ENCODE data around the gene KAZALD1. TPM values are rescaled to one million over a fixed set of nuclear protein-coding genes. Genes with fewer than 3 reads are reported as not detected.

The KAZALD1 gene
- total RNA-seq, 1 experiment from 2014 or later = 16.0 TPM

DNA sequence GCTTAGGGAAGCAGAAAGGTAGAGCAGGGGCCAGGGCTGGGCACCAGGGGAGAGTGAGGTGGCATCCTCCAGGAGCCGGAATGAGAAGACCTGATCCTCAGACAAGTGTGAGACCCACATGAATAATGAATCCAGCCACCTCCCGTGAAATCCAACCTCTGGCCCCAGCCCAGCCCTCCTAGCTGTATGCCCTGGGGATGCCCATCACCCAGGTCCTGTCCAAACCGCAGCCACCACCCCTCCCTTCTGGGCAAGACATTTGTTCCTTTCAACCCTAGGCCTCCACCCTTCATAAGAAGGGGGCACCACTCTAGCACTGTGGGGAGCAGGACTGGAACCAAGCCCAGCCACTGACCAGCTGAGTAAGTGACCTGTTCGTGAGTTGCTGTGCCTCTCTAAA lies 40.5 kb upstream of the KAZALD1 start:
- TF ChIP-seq POLR2A (IDR thresholded peaks at IDR 0.05; ENCODE audit: borderline replicate concordance, extremely low read depth, insufficient read depth, insufficient read length) = no peak
- no peak for TF ChIP-seq EZH2phosphoT487 (IDR thresholded peaks at IDR 0.05; ENCODE audit: borderline replicate concordance)
- no peak for TF ChIP-seq EGR1 (IDR thresholded peaks at IDR 0.05; ENCODE audit: low read depth)
- TF ChIP-seq, protein P1, sequence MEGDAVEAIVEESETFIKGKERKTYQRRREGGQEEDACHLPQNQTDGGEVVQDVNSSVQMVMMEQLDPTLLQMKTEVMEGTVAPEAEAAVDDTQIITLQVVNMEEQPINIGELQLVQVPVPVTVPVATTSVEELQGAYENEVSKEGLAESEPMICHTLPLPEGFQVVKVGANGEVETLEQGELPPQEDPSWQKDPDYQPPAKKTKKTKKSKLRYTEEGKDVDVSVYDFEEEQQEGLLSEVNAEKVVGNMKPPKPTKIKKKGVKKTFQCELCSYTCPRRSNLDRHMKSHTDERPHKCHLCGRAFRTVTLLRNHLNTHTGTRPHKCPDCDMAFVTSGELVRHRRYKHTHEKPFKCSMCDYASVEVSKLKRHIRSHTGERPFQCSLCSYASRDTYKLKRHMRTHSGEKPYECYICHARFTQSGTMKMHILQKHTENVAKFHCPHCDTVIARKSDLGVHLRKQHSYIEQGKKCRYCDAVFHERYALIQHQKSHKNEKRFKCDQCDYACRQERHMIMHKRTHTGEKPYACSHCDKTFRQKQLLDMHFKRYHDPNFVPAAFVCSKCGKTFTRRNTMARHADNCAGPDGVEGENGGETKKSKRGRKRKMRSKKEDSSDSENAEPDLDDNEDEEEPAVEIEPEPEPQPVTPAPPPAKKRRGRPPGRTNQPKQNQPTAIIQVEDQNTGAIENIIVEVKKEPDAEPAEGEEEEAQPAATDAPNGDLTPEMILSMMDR (IDR thresholded peaks at IDR 0.05 in 2 of 3, conservative IDR thresholded peaks at IDR 0.05 in 1 of 3; ENCODE audit: borderline replicate concordance in 1 of 3, insufficient read depth in 1 of 3, low read depth in 2 of 3, low read length in 2 of 3) = no peak
- no peak for TF ChIP-seq ZNF274 (IDR thresholded peaks at IDR 0.05; ENCODE audit: low read depth, low read length)
- TF ChIP-seq, protein P2, sequence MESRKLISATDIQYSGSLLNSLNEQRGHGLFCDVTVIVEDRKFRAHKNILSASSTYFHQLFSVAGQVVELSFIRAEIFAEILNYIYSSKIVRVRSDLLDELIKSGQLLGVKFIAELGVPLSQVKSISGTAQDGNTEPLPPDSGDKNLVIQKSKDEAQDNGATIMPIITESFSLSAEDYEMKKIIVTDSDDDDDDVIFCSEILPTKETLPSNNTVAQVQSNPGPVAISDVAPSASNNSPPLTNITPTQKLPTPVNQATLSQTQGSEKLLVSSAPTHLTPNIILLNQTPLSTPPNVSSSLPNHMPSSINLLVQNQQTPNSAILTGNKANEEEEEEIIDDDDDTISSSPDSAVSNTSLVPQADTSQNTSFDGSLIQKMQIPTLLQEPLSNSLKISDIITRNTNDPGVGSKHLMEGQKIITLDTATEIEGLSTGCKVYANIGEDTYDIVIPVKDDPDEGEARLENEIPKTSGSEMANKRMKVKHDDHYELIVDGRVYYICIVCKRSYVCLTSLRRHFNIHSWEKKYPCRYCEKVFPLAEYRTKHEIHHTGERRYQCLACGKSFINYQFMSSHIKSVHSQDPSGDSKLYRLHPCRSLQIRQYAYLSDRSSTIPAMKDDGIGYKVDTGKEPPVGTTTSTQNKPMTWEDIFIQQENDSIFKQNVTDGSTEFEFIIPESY (IDR thresholded peaks at IDR 0.05; ENCODE audit: extremely low read depth, insufficient replicate concordance, low read length) = no peak
- TF ChIP-seq, protein P3, sequence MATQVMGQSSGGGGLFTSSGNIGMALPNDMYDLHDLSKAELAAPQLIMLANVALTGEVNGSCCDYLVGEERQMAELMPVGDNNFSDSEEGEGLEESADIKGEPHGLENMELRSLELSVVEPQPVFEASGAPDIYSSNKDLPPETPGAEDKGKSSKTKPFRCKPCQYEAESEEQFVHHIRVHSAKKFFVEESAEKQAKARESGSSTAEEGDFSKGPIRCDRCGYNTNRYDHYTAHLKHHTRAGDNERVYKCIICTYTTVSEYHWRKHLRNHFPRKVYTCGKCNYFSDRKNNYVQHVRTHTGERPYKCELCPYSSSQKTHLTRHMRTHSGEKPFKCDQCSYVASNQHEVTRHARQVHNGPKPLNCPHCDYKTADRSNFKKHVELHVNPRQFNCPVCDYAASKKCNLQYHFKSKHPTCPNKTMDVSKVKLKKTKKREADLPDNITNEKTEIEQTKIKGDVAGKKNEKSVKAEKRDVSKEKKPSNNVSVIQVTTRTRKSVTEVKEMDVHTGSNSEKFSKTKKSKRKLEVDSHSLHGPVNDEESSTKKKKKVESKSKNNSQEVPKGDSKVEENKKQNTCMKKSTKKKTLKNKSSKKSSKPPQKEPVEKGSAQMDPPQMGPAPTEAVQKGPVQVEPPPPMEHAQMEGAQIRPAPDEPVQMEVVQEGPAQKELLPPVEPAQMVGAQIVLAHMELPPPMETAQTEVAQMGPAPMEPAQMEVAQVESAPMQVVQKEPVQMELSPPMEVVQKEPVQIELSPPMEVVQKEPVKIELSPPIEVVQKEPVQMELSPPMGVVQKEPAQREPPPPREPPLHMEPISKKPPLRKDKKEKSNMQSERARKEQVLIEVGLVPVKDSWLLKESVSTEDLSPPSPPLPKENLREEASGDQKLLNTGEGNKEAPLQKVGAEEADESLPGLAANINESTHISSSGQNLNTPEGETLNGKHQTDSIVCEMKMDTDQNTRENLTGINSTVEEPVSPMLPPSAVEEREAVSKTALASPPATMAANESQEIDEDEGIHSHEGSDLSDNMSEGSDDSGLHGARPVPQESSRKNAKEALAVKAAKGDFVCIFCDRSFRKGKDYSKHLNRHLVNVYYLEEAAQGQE (IDR thresholded peaks at IDR 0.05; ENCODE audit: low read depth) = no peak
- no peak for TF ChIP-seq EZH2 (IDR thresholded peaks at IDR 0.05)
- TF ChIP-seq RAD21 (IDR thresholded peaks at IDR 0.05; ENCODE audit: low read depth) = no peak
- TF ChIP-seq CEBPB (IDR thresholded peaks at IDR 0.05; ENCODE audit: low read depth) = no peak
- CTCF ChIA-PET = no interaction called here
- POLR2A ChIA-PET = no interaction called here
- Histone ChIP-seq H3K27me3 (ENCODE audit: insufficient read depth, low read length) (no peaks in the 10 kb centered on the region), H3K9me3 (ENCODE audit: control insufficient read depth in 1 of 2, insufficient read depth in 1 of 2, low read depth in 1 of 2, low read length in 2 of 2) (no peaks in the 10 kb centered on the region), H3K27ac (ENCODE audit: low read depth, low read length) (no peak overlapping the region), H3K4me3 (replicated peaks in 1 of 2; ENCODE audit: low read depth in 1 of 2, low read length in 2 of 2) (no peak overlapping the region), H3K9ac (ENCODE audit: low read length) (no peak overlapping the region), H3K4me2 (ENCODE audit: low read length) (no peak overlapping the region), H4K20me1 (ENCODE audit: insufficient read depth) (no peaks in the 10 kb centered on the region), H3K79me2 (ENCODE audit: insufficient read depth, low read length) (no peaks in the 10 kb centered on the region), H2AFZ (ENCODE audit: low read depth, low read length, poor library complexity, severe bottlenecking) (no peak overlapping the region), H3K9me2 (ENCODE audit: insufficient read depth) (no peaks in the 10 kb centered on the region), H3K36me3 (ENCODE audit: control insufficient read depth in 1 of 2, insufficient read depth in 2 of 2, low read length in 2 of 2) (no peaks in the 10 kb centered on the region), H3K4me1 (ENCODE audit: control insufficient read depth in 1 of 2, insufficient read depth in 2 of 2, low read length in 2 of 2) (peaks cover 0 to 13% of the 10 kb centered on the region in 2 experiments; a peak in 3 of 4 replicates)
- DNase-seq (ENCODE audit: low read depth, low spot score) (no peak), ATAC-seq (no peak)
- RAD21 ChIA-PET (ENCODE audit: low non-redundant PET in 1 of 2, low total read pairs in 2 of 2, uncharacterized antibody in 2 of 2, unreplicated experiment in 2 of 2) = interaction anchor here in 1 of 2 experiments (0.6 kb wide), 1 partner anchor 80 kb away, joined by 3 read pairs; no protein-coding TSS in a partner anchor
- intact Hi-C loops (cut with micrococcal nuclease) = no loop called here
- no TSS peak for BruUV-seq (replicated peaks)

Measured in HCT116 (cell line).